K562 (cell line): ENCODE results near the gene ARMH1. TPM values are rescaled to one million over a fixed set of nuclear protein-coding genes. Genes with fewer than 3 reads are reported as not detected.
A peak's percentile ranks its signal among the peaks of the same experiment; 100 is the strongest.

Experiments used
- ARID1B ChIP-seq: fragments of 450-650 bp; IDR thresholded peaks from 2 replicates; pipeline ENCODE4 v1.6.1; 2016; ENCODE audit warnings: antibody characterized with exemption, mild to moderate bottlenecking, inconsistent platforms
- HDAC6 ChIP-seq: IDR thresholded peaks from 2 replicates; pipeline ENCODE4 v1.6.1; 2012; ENCODE audit warnings: low read depth, mild to moderate bottlenecking, control low read depth, inconsistent platforms, low read length, moderate library complexity
- MCM7 ChIP-seq, 2 experiments: fragments of 450-650 bp; IDR thresholded peaks; 2 replicates each; pipeline ENCODE4 v1.6.1; 2016 to 2018
- NCOA2 ChIP-seq, 2 experiments: fragments of 450-650 bp; IDR thresholded peaks; 2 replicates each; pipeline ENCODE4 v1.6.1; 2018; ENCODE audit warnings: mild to moderate bottlenecking in 2 of 2, moderate library complexity in 1 of 2; ENCODE audit not compliant: partially characterized antibody in 2 of 2
- NFE2L1 ChIP-seq: fragments of 450-650 bp; IDR thresholded peaks from 2 replicates; pipeline ENCODE4 v1.6.1; 2016; ENCODE audit warnings: missing genetic modification characterization, low read depth, mild to moderate bottlenecking, missing compliant biosample characterization, moderate library complexity, borderline replicate concordance
- NR1H2 ChIP-seq: sonication (generic); formaldehyde crosslinking; IDR thresholded peaks from 2 replicates; pipeline ENCODE4 v1.4.0; 2020; ENCODE audit warnings: mild to moderate bottlenecking, missing genetic modification reagents
- STAG1 ChIP-seq: sonication (generic); formaldehyde crosslinking; IDR thresholded peaks from 2 replicates; pipeline ENCODE4 v1.5.0; 2020; ENCODE audit warnings: missing genetic modification reagents, borderline replicate concordance
- ZFX ChIP-seq: sonication (generic); formaldehyde crosslinking; IDR thresholded peaks from 2 replicates; pipeline ENCODE4 v1.8.0; 2022; ENCODE audit warnings: mild to moderate bottlenecking, missing genetic modification reagents, moderate library complexity
- ZNF77 ChIP-seq: fragments of 250-450 bp; sonication (Bioruptor Pico); IDR thresholded peaks from 2 replicates; pipeline ENCODE4 v1.5.0; 2020
- polyA plus RNA-seq, 8 experiments: library from polyadenylated mRNA; depleted of rRNA in 4 of 8; stranded (reverse) in 5 of 8; unstranded in 3 of 8; fragments of >200 nt; fragmentation: Nextera tagmentation in 2 of 8; fragmentation: Illumina TruSeq in 1 of 8; extraction: Ambion mirVana in 2 of 8; extraction: Trizol in 1 of 8; gene quantifications; 2 replicates each; pipeline versions ENCODE4 v1.2.1 to v1.2.3, GENCODE V29; 2011 to 2014; ENCODE audit warnings: inconsistent platforms in 1 of 8, missing spikeins in 1 of 8
- total RNA-seq, 7 experiments: library from RNA; depleted of rRNA in 6 of 7; stranded (reverse); fragments of >200 nt in 6 of 7; fragmentation: Illumina TruSeq in 2 of 7; extraction: Trizol in 2 of 7; gene quantifications; 2 replicates each; pipeline versions ENCODE4 v1.2.1 to v1.2.3, GENCODE V29; 2011 to 2021; ENCODE audit warnings: low replicate concordance in 1 of 7
- TF ChIP-seq, protein P1 (sequence below): fragments of 450-650 bp; IDR thresholded peaks from 2 replicates; pipeline ENCODE4 v1.6.1; 2016; ENCODE audit warnings: mild to moderate bottlenecking
- TF ChIP-seq, protein P2 (sequence below): fragments of 250-450 bp; sonication (Bioruptor Pico); IDR thresholded peaks from 2 replicates; pipeline ENCODE4 v1.8.0; 2021; ENCODE audit warnings: moderate library complexity, mild to moderate bottlenecking, inconsistent platforms
- TF ChIP-seq, protein P3 (sequence below): fragments of 450-650 bp; IDR thresholded peaks from 2 replicates; pipeline ENCODE4 v1.6.1; 2016; ENCODE audit warnings: low read depth, mild to moderate bottlenecking, moderate library complexity
- TF ChIP-seq, protein P4 (sequence below): sonication (generic); formaldehyde crosslinking; IDR thresholded peaks from 2 replicates; pipeline ENCODE4 v1.8.0; 2022; ENCODE audit warnings: mild to moderate bottlenecking, missing genetic modification reagents
- TF ChIP-seq, protein P5 (sequence below): sonication (generic); formaldehyde crosslinking; IDR thresholded peaks from 2 replicates; pipeline ENCODE4 v1.8.0; 2022; ENCODE audit warnings: mild to moderate bottlenecking, missing genetic modification reagents
- TF ChIP-seq, protein P6 (sequence below): fragments of 250-450 bp; sonication (Bioruptor Pico); IDR thresholded peaks from 2 replicates; pipeline ENCODE4 v1.5.0; 2021; ENCODE audit warnings: mild to moderate bottlenecking, borderline replicate concordance

Gene ARMH1
- total and polyA plus RNA-seq, 9 of the 15 experiments (the other 6 are each of a cell fraction or from before 2014, with no cell fraction given) = 0.41 TPM; not detected in 8

DNA sequence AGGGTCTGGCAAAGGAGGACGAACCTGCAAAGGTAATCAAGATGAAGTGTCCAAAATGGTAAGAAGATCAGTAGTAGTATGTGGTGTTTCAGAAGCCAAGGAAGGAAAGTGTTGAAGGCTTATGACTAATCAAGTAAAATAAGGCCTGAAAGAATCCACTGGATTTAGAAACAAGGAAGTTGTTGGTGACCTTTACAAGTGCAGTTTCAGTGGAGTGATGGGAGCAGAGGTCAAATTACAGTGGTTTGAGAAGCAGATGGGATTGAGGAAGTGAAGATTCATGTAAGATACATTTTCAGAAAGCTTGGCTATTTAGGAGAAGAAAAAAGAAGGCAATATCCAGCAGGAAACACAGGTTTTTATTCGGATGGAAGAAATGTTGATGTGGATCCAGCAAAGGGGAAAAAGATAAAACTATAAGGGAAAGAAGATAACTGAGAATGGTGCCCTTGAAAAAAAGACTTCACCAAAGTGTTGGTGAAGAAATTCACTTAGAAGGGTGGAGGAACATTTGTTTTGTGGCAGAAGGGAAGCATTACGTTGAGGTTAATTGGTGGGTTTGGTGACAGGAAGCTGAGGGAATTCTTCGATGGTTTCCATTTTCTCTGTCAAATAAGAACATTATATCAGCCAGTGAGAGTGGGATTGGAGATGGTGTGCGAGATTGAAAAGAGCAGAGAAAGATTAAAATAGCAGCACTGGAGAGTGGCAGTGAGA lies 2.1 kb downstream of the ARMH1 start (continued):
- TF ChIP-seq NCOA2 (IDR thresholded peaks at IDR 0.05; ENCODE audit: partially characterized antibody in 2 of 2) (no peak), STAG1 (CRISPR knock-in tag) (no peak), ZNF77 (CRISPR knock-in tag) (no peak), MCM7 (IDR thresholded peaks at IDR 0.05) (no peak), NFE2L1 (tag) (no peak), NR1H2 (CRISPR knock-in tag) (no peak), HDAC6 (no peak), ARID1B (peak; percentile 41; the same call in 1 of the 2 replicates), ZFX (CRISPR knock-in tag) (peak; percentile 57; the same call in 1 of the 2 replicates)
- TF ChIP-seq, protein P1, sequence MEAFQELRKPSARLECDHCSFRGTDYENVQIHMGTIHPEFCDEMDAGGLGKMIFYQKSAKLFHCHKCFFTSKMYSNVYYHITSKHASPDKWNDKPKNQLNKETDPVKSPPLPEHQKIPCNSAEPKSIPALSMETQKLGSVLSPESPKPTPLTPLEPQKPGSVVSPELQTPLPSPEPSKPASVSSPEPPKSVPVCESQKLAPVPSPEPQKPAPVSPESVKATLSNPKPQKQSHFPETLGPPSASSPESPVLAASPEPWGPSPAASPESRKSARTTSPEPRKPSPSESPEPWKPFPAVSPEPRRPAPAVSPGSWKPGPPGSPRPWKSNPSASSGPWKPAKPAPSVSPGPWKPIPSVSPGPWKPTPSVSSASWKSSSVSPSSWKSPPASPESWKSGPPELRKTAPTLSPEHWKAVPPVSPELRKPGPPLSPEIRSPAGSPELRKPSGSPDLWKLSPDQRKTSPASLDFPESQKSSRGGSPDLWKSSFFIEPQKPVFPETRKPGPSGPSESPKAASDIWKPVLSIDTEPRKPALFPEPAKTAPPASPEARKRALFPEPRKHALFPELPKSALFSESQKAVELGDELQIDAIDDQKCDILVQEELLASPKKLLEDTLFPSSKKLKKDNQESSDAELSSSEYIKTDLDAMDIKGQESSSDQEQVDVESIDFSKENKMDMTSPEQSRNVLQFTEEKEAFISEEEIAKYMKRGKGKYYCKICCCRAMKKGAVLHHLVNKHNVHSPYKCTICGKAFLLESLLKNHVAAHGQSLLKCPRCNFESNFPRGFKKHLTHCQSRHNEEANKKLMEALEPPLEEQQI = no peak
- TF ChIP-seq, protein P2, sequence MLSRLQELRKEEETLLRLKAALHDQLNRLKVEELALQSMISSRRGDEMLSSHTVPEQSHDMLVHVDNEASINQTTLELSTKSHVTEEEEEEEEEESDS (CRISPR knock-in tag) = no peak
- TF ChIP-seq, protein P3, sequence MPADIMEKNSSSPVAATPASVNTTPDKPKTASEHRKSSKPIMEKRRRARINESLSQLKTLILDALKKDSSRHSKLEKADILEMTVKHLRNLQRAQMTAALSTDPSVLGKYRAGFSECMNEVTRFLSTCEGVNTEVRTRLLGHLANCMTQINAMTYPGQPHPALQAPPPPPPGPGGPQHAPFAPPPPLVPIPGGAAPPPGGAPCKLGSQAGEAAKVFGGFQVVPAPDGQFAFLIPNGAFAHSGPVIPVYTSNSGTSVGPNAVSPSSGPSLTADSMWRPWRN = peak; percentile 83
- TF ChIP-seq, protein P4, sequence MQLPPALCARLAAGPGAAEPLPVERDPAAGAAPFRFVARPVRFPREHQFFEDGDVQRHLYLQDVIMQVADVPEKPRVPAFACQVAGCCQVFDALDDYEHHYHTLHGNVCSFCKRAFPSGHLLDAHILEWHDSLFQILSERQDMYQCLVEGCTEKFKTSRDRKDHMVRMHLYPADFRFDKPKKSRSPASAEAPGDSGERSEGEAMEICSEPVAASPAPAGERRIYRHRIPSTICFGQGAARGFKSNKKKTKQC = no peak
- TF ChIP-seq, protein P5, sequence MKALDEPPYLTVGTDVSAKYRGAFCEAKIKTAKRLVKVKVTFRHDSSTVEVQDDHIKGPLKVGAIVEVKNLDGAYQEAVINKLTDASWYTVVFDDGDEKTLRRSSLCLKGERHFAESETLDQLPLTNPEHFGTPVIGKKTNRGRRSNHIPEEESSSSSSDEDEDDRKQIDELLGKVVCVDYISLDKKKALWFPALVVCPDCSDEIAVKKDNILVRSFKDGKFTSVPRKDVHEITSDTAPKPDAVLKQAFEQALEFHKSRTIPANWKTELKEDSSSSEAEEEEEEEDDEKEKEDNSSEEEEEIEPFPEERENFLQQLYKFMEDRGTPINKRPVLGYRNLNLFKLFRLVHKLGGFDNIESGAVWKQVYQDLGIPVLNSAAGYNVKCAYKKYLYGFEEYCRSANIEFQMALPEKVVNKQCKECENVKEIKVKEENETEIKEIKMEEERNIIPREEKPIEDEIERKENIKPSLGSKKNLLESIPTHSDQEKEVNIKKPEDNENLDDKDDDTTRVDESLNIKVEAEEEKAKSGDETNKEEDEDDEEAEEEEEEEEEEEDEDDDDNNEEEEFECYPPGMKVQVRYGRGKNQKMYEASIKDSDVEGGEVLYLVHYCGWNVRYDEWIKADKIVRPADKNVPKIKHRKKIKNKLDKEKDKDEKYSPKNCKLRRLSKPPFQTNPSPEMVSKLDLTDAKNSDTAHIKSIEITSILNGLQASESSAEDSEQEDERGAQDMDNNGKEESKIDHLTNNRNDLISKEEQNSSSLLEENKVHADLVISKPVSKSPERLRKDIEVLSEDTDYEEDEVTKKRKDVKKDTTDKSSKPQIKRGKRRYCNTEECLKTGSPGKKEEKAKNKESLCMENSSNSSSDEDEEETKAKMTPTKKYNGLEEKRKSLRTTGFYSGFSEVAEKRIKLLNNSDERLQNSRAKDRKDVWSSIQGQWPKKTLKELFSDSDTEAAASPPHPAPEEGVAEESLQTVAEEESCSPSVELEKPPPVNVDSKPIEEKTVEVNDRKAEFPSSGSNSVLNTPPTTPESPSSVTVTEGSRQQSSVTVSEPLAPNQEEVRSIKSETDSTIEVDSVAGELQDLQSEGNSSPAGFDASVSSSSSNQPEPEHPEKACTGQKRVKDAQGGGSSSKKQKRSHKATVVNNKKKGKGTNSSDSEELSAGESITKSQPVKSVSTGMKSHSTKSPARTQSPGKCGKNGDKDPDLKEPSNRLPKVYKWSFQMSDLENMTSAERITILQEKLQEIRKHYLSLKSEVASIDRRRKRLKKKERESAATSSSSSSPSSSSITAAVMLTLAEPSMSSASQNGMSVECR (CRISPR knock-in tag) = no peak
- TF ChIP-seq, protein P6, sequence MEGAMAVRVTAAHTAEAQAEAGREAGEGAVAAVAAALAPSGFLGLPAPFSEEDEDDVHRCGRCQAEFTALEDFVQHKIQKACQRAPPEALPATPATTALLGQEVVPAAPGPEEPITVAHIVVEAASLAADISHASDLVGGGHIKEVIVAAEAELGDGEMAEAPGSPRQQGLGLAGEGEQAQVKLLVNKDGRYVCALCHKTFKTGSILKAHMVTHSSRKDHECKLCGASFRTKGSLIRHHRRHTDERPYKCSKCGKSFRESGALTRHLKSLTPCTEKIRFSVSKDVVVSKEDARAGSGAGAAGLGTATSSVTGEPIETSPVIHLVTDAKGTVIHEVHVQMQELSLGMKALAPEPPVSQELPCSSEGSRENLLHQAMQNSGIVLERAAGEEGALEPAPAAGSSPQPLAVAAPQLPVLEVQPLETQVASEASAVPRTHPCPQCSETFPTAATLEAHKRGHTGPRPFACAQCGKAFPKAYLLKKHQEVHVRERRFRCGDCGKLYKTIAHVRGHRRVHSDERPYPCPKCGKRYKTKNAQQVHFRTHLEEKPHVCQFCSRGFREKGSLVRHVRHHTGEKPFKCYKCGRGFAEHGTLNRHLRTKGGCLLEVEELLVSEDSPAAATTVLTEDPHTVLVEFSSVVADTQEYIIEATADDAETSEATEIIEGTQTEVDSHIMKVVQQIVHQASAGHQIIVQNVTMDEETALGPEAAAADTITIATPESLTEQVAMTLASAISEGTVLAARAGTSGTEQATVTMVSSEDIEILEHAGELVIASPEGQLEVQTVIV = no peak
